ENCODE results near the gene PIN1. TPM values are rescaled to one million over a fixed set of nuclear protein-coding genes. Genes with fewer than 3 reads are reported as not detected.

Gene PIN1
- total and polyA plus RNA-seq, 10 of the 15 experiments (the other 5 are each of a cell fraction or from before 2014, with no cell fraction given), result 2.4 to 209 (median 71.5) TPM

DNA sequence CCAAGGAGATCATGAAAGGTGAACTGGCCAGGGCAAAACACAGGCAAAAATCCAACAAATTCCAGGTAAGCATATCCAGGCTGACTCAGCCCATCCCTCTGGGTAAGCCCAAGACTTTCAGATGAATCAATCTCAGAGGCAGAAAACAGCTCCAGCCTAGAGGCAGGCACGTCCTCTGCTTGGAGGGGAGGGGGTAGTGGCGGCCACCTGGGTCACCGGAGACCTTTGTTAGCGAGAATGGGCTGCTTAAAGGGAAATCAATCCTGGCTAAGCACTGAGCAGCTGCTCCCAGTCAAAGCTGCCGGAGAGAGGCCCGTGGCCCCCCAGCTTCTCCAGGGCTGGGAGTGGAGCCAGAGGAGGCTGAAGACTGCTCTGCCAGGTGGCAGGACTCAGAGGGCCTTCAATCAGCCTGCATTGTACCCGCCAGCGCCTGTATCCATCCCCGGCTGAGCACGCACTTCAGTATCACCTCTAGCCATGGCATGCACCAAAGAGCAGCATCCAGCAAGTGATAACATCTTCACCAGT, 48.2 kb downstream of the PIN1 start:
- ATAC-seq, result no peak
- SMC1A ChIA-PET (ENCODE audit: uncharacterized antibody, unreplicated experiment), result no interaction called here
- no peak overlapping the region for H3K27ac ChIP-seq (ENCODE audit: control insufficient read depth, insufficient read depth)
- POLR2A ChIA-PET, result no interaction called here
- H4K20me1 ChIP-seq (ENCODE audit: control insufficient read depth, insufficient read depth), result no peaks in the 10 kb centered on the region
- DNase-seq (ENCODE audit: low read depth, low spot score), result no peak
- H3K4me2 ChIP-seq (ENCODE audit: control insufficient read depth, insufficient read depth), result no peak overlapping the region
- CTCF ChIA-PET, result interaction anchor here (0.5 kb wide), 1 partner anchor 1551 kb away, joined by 3 read pairs; the partner anchor contains the start of gene ODAD3
- no TSS peak for BruUV-seq (replicated peaks)
- intact Hi-C loops (cut with micrococcal nuclease; ENCODE audit: unreplicated experiment) (no loop called here), in situ Hi-C loops (cut with MboI) (no loop called here)
- H2AFZ ChIP-seq (ENCODE audit: control insufficient read depth, low read depth, low read length), result no peak overlapping the region
- H3K27me3 ChIP-seq (replicated peaks in 1 of 2; ENCODE audit: control insufficient read depth in 2 of 2, insufficient read depth in 2 of 2, low read length in 1 of 2), result no peaks in the 10 kb centered on the region; a peak in 1 of 4 replicates
- FAIRE-seq, result no peak
- TF ChIP-seq CHD4 (IDR thresholded peaks at IDR 0.05) (no peak), BCL11A (IDR thresholded peaks at IDR 0.05; ENCODE audit: low read depth, low read length) (no peak), RAD51 (IDR thresholded peaks at IDR 0.05) (no peak), KLF5 (IDR thresholded peaks at IDR 0.05; ENCODE audit: partially characterized antibody) (no peak)
- TF ChIP-seq, protein P1, sequence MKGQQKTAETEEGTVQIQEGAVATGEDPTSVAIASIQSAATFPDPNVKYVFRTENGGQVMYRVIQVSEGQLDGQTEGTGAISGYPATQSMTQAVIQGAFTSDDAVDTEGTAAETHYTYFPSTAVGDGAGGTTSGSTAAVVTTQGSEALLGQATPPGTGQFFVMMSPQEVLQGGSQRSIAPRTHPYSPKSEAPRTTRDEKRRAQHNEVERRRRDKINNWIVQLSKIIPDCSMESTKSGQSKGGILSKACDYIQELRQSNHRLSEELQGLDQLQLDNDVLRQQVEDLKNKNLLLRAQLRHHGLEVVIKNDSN (IDR thresholded peaks at IDR 0.05; ENCODE audit: borderline replicate concordance, extremely low read length, insufficient read depth, low read depth, low read length), result no peak
- WGBS (ENCODE audit: insufficient coverage, insufficient replicate concordance, low lambda C conversion rate, missing lambda C conversion rate), result 50% methylated on average over 10 of the region's 10 CpGs
- no peak overlapping the region for H3K4me3 ChIP-seq
- no peaks in the 10 kb centered on the region for H3K36me3 ChIP-seq (ENCODE audit: control insufficient read depth in 2 of 2, insufficient read depth in 2 of 2, low read length in 1 of 2)
- H3K9ac ChIP-seq (ENCODE audit: control insufficient read depth, insufficient read depth, low read length), result no peak overlapping the region
- RAD21 ChIA-PET (ENCODE audit: unreplicated experiment), result no interaction called here
- H3K9me3 ChIP-seq (replicated peaks; ENCODE audit: control insufficient read depth, insufficient read depth, low read length), result no peaks in the 10 kb centered on the region
- H3K79me2 ChIP-seq (ENCODE audit: control insufficient read depth, insufficient read depth, low read length), result no peaks in the 10 kb centered on the region
- no peaks in the 10 kb centered on the region for H3K4me1 ChIP-seq (ENCODE audit: control insufficient read depth, insufficient read depth, low read length)

DNA sequence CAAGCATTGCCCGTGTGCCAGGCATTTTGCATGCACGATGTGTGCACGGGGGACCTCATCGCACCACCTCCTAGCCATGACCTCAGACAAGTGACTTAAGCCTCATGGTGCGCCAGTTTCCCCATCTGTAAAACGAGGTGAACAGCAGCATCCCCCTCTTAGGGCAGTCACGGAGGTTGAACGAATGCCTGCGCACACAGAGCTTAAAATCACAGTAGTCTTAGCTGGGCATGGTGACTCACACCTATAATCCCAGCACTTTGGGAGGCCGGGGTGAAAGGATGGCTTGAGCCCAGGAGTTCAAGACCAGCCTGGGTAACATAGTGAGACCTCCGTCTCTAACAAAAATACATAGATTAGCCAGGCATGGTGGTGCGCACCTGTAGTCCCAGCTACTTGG, 48.6 kb downstream of the PIN1 start:
- no peaks in the 10 kb centered on the region for H3K9me3 ChIP-seq (replicated peaks; ENCODE audit: control insufficient read depth, insufficient read depth, low read length)
- in situ Hi-C loops (cut with MboI) (no loop called here), intact Hi-C loops (cut with micrococcal nuclease; ENCODE audit: unreplicated experiment) (no loop called here)
- BruUV-seq (replicated peaks), result no TSS peak
- H3K4me3 ChIP-seq, result no peak overlapping the region
- no peaks in the 10 kb centered on the region for H3K4me1 ChIP-seq (ENCODE audit: control insufficient read depth, insufficient read depth, low read length)
- no peak overlapping the region for H3K9ac ChIP-seq (ENCODE audit: control insufficient read depth, insufficient read depth, low read length)
- H3K27me3 ChIP-seq (replicated peaks in 1 of 2; ENCODE audit: control insufficient read depth in 2 of 2, insufficient read depth in 2 of 2, low read length in 1 of 2), result no peaks in the 10 kb centered on the region; a peak in 1 of 4 replicates
- H3K79me2 ChIP-seq (ENCODE audit: control insufficient read depth, insufficient read depth, low read length), result no peaks in the 10 kb centered on the region
- ATAC-seq (no peak), DNase-seq (ENCODE audit: low read depth, low spot score) (no peak), FAIRE-seq (no peak)
- ChIA-PET RAD21 (ENCODE audit: unreplicated experiment) (no interaction called here), POLR2A (no interaction called here), CTCF (no interaction called here), SMC1A (ENCODE audit: uncharacterized antibody, unreplicated experiment) (no interaction called here)
- H2AFZ ChIP-seq (ENCODE audit: control insufficient read depth, low read depth, low read length), result no peak overlapping the region
- no peak overlapping the region for H3K27ac ChIP-seq (ENCODE audit: control insufficient read depth, insufficient read depth)
- no peaks in the 10 kb centered on the region for H3K36me3 ChIP-seq (ENCODE audit: control insufficient read depth in 2 of 2, insufficient read depth in 2 of 2, low read length in 1 of 2)
- no peak overlapping the region for H3K4me2 ChIP-seq (ENCODE audit: control insufficient read depth, insufficient read depth)
- 27% methylated on average over 12 of the region's 12 CpGs for WGBS (ENCODE audit: insufficient coverage, insufficient replicate concordance, low lambda C conversion rate, missing lambda C conversion rate)
- no peaks in the 10 kb centered on the region for H4K20me1 ChIP-seq (ENCODE audit: control insufficient read depth, insufficient read depth)
- TF ChIP-seq ATF7 (IDR thresholded peaks at IDR 0.05; ENCODE audit: low read depth), result no peak
- no peak for TF ChIP-seq IKZF2 (IDR thresholded peaks at IDR 0.05)
- no peak for TF ChIP-seq ZSCAN29 (IDR thresholded peaks at IDR 0.05)
- no peak for TF ChIP-seq NFYA (IDR thresholded peaks at IDR 0.05; ENCODE audit: borderline replicate concordance, low read depth, low read length)
- TF ChIP-seq, protein P2, sequence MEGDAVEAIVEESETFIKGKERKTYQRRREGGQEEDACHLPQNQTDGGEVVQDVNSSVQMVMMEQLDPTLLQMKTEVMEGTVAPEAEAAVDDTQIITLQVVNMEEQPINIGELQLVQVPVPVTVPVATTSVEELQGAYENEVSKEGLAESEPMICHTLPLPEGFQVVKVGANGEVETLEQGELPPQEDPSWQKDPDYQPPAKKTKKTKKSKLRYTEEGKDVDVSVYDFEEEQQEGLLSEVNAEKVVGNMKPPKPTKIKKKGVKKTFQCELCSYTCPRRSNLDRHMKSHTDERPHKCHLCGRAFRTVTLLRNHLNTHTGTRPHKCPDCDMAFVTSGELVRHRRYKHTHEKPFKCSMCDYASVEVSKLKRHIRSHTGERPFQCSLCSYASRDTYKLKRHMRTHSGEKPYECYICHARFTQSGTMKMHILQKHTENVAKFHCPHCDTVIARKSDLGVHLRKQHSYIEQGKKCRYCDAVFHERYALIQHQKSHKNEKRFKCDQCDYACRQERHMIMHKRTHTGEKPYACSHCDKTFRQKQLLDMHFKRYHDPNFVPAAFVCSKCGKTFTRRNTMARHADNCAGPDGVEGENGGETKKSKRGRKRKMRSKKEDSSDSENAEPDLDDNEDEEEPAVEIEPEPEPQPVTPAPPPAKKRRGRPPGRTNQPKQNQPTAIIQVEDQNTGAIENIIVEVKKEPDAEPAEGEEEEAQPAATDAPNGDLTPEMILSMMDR (IDR thresholded peaks at IDR 0.05 in 2 of 3, conservative IDR thresholded peaks at IDR 0.05 in 1 of 3; ENCODE audit: control insufficient read depth in 2 of 3, extremely low read depth in 1 of 3, insufficient read depth in 1 of 3, low read depth in 3 of 3, low read length in 3 of 3), result no peak
- TF ChIP-seq NR2F1 (conservative IDR thresholded peaks at IDR 0.05), result no peak
- TF ChIP-seq WRNIP1 (IDR thresholded peaks at IDR 0.05; ENCODE audit: borderline replicate concordance, low read depth, low read length), result no peak
- TF ChIP-seq, protein P3, sequence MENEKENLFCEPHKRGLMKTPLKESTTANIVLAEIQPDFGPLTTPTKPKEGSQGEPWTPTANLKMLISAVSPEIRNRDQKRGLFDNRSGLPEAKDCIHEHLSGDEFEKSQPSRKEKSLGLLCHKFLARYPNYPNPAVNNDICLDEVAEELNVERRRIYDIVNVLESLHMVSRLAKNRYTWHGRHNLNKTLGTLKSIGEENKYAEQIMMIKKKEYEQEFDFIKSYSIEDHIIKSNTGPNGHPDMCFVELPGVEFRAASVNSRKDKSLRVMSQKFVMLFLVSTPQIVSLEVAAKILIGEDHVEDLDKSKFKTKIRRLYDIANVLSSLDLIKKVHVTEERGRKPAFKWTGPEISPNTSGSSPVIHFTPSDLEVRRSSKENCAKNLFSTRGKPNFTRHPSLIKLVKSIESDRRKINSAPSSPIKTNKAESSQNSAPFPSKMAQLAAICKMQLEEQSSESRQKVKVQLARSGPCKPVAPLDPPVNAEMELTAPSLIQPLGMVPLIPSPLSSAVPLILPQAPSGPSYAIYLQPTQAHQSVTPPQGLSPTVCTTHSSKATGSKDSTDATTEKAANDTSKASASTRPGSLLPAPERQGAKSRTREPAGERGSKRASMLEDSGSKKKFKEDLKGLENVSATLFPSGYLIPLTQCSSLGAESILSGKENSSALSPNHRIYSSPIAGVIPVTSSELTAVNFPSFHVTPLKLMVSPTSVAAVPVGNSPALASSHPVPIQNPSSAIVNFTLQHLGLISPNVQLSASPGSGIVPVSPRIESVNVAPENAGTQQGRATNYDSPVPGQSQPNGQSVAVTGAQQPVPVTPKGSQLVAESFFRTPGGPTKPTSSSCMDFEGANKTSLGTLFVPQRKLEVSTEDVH (IDR thresholded peaks at IDR 0.05; ENCODE audit: low read depth, partially characterized antibody), result no peak
